ENCODE results near the gene MRPL12.

MRPL12 gene

DNA sequence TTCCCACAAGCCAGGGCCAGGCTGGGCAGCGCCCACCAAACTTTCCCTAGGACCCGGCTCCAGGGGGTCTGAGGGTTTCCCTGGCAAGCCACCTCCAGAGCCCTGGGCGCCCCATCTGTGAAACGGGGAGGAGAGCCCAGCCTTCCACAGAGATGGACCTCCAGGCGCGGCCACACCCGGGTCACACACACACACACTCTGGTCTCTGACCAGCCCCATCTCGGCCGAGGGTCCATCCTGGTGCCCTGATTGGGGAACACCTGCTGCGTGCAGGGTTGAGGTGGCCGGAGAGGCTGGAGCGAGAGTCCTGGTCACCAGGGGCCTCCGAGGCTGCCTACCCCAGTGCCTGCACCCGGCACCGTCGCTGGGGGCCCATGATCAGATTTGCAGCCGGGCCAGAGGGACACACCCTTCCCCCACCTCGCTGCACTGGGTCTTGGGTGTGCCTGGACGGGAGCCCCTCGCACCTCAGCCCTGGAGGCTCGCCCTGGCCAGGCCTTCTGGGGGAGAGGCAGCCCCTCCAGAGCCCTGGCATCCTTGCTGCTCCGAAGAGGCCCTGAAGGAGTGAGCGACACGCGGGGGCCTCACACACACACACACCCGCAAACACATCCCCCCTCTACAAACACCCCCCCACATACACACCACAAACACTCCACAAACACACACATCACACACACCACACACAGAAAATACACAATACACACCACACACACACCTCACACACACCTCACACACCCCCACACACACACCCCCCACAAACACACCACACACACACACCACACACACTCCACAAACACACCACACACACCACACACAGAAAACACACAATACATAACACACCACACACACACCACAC is 38.7 kb downstream of the MRPL12 start:
- DNase-seq = peak; percentile 7
